ENCODE measurements around the gene EMD. TPM values are rescaled to one million over a fixed set of nuclear protein-coding genes. Genes with fewer than 3 reads are reported as not detected.

EMD gene
- polyA plus RNA-seq, 1 of the 3 experiments (the other 2 are of a cell fraction), result 68.0 TPM

DNA sequence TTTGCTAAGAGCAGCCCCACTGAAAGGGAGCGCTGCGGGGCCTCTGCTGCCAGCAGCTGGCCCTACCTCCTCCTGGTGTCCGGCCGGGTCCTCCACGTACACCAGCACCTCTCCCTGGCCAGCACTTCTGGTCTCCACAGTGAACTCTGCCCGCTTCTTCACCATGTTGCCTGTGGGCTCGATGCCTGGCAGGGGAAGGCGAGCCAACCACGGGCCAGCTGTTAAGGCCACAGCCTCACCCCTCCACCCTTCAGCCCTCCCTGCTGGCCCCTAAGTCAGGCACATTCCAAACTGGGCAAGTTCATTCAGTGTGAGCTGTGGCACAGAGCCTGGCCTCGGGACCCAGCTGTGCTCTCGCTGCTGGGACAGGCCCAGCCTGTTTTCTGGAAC lies 12.4 kb upstream of the EMD start (continued):
- TF ChIP-seq FOXM1 (IDR thresholded peaks at IDR 0.05; ENCODE audit: low read depth) (no peak), EZH2phosphoT487 (IDR thresholded peaks at IDR 0.05; ENCODE audit: borderline replicate concordance, low read depth) (no peak), RFX5 (IDR thresholded peaks at IDR 0.05; ENCODE audit: low read length) (no peak), RXRA (IDR thresholded peaks at IDR 0.05; ENCODE audit: borderline replicate concordance, low read depth) (no peak)
- TF ChIP-seq, protein P1, sequence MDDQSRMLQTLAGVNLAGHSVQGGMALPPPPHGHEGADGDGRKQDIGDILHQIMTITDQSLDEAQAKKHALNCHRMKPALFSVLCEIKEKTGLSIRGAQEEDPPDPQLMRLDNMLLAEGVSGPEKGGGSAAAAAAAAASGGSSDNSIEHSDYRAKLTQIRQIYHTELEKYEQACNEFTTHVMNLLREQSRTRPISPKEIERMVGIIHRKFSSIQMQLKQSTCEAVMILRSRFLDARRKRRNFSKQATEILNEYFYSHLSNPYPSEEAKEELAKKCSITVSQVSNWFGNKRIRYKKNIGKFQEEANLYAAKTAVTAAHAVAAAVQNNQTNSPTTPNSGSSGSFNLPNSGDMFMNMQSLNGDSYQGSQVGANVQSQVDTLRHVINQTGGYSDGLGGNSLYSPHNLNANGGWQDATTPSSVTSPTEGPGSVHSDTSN (IDR thresholded peaks at IDR 0.05), result no peak

DNA sequence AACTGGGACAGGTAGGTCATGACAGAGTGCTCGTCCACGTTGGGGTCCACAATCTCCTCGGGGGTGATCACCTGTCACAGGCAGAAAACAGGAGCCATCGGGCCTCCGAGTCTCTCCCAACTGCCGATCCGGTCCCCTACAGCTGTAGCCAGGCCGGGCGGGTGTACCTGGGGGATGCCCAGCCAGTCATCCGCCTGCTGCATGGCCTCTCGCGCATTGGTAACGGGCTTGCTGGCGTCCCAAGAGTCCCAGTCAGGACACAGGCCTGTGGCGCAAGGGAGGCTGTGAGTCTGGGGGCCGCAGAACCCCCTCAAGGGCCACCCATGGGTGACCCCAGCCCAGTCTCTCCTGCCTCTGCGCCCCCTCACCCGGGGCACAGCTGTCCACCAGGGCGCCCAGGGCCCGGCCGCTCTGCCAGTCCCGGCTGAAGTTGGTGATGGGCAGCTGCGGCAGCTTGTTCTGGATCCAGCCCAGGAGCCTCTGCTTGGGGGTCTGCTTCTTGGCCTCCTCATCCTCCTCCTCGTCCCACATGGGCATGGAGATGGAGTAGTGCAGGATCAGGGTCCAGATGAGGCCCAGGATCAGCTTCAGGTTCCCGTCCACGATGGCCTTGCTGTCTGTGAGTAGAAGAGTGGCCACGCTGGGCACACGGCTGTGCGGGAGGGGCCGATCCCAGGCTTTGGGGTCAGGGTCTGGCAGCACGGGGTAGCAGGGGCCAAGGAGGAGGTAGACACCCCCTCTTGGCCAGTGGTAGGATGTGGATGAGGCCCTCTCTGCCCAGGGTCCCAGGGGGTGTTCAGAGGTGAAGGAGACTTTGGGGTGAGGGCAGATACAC lies 11.4 kb upstream of the EMD start:
- H3K79me2 ChIP-seq (ENCODE audit: insufficient read depth), result peaks cover 94% of the 10 kb centered on the region
- H3K9me3 ChIP-seq, result no peaks in the 10 kb centered on the region
- peaks cover 14 to 35% of the 10 kb centered on the region in 2 experiments for H3K36me3 ChIP-seq (replicated peaks in 1 of 2; ENCODE audit: control insufficient read depth in 1 of 2, insufficient read depth in 2 of 2, low read length in 1 of 2)
- peak overlapping the region; percentile 52 to 61; a peak in 3 of 4 replicates for H3K4me3 ChIP-seq (ENCODE audit: low read depth in 2 of 2, low read length in 1 of 2)
- peak overlapping the region; percentile 87 to 98; a peak in 2 of 4 replicates for H3K27ac ChIP-seq (ENCODE audit: low read depth in 2 of 2, low read length in 1 of 2)
- no peaks in the 10 kb centered on the region for H3K9me2 ChIP-seq
- peak overlapping the region; percentile 92 for H3K9ac ChIP-seq
- 77% methylated on average over 22 of the region's 31 CpGs for WGBS (ENCODE audit: low lambda C conversion rate)
- H3K4me2 ChIP-seq, result peak overlapping the region; percentile 84
- H3K27me3 ChIP-seq (ENCODE audit: insufficient read depth), result no peaks in the 10 kb centered on the region
- TF ChIP-seq MEF2A (IDR thresholded peaks at IDR 0.05; ENCODE audit: borderline replicate concordance, low read depth), result no peak
- TF ChIP-seq EP300 (IDR thresholded peaks at IDR 0.05; ENCODE audit: borderline replicate concordance in 1 of 2, low read depth in 1 of 2, low read length in 1 of 2), result no peak
- TF ChIP-seq, protein P2, sequence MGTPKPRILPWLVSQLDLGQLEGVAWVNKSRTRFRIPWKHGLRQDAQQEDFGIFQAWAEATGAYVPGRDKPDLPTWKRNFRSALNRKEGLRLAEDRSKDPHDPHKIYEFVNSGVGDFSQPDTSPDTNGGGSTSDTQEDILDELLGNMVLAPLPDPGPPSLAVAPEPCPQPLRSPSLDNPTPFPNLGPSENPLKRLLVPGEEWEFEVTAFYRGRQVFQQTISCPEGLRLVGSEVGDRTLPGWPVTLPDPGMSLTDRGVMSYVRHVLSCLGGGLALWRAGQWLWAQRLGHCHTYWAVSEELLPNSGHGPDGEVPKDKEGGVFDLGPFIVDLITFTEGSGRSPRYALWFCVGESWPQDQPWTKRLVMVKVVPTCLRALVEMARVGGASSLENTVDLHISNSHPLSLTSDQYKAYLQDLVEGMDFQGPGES (IDR thresholded peaks at IDR 0.05; ENCODE audit: low read depth, low read length), result no peak
- TF ChIP-seq, protein P3, sequence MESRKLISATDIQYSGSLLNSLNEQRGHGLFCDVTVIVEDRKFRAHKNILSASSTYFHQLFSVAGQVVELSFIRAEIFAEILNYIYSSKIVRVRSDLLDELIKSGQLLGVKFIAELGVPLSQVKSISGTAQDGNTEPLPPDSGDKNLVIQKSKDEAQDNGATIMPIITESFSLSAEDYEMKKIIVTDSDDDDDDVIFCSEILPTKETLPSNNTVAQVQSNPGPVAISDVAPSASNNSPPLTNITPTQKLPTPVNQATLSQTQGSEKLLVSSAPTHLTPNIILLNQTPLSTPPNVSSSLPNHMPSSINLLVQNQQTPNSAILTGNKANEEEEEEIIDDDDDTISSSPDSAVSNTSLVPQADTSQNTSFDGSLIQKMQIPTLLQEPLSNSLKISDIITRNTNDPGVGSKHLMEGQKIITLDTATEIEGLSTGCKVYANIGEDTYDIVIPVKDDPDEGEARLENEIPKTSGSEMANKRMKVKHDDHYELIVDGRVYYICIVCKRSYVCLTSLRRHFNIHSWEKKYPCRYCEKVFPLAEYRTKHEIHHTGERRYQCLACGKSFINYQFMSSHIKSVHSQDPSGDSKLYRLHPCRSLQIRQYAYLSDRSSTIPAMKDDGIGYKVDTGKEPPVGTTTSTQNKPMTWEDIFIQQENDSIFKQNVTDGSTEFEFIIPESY (IDR thresholded peaks at IDR 0.05; ENCODE audit: borderline replicate concordance, low read depth), result no peak
- no peak for TF ChIP-seq SIN3A (IDR thresholded peaks at IDR 0.05; ENCODE audit: borderline replicate concordance, low read depth, low read length)
- no peak for TF ChIP-seq ELF1 (IDR thresholded peaks at IDR 0.05)
- no peak for TF ChIP-seq RCOR1 (IDR thresholded peaks at IDR 0.05; ENCODE audit: low read length)
- no peak for TF ChIP-seq RXRA (IDR thresholded peaks at IDR 0.05; ENCODE audit: borderline replicate concordance, low read depth)
- TF ChIP-seq TCF12 (IDR thresholded peaks at IDR 0.05), result no peak
- TF ChIP-seq EZH2phosphoT487 (IDR thresholded peaks at IDR 0.05; ENCODE audit: borderline replicate concordance, low read depth), result no peak
- no peak for TF ChIP-seq GATA2 (CRISPR knock-in tag; IDR thresholded peaks at IDR 0.05)
- no peak for TF ChIP-seq SMC3 (IDR thresholded peaks at IDR 0.05; ENCODE audit: low read depth, low read length)
- no peak for TF ChIP-seq USF1 (IDR thresholded peaks at IDR 0.05; ENCODE audit: borderline replicate concordance, low read depth)
- no peak for TF ChIP-seq MXI1 (IDR thresholded peaks at IDR 0.05; ENCODE audit: low read depth, low read length)
- no peak for TF ChIP-seq CHD2 (IDR thresholded peaks at IDR 0.05; ENCODE audit: low read length, partially characterized antibody)
- no peak for TF ChIP-seq FOXM1 (IDR thresholded peaks at IDR 0.05; ENCODE audit: low read depth)
- no peak for TF ChIP-seq FOXJ3 (CRISPR knock-in tag; IDR thresholded peaks at IDR 0.05)
- H2AFZ ChIP-seq (ENCODE audit: low read depth), result no peak overlapping the region
- peaks cover 9 to 17% of the 10 kb centered on the region in 2 experiments; a peak in 2 of 4 replicates for H3K4me1 ChIP-seq (ENCODE audit: control insufficient read depth in 1 of 2, insufficient read depth in 2 of 2, low read depth in 1 of 2, low read length in 1 of 2)
- no peak for DNase-seq
- H3F3A ChIP-seq (replicated peaks; ENCODE audit: insufficient read depth), result peaks cover 12% of the 10 kb centered on the region
- peaks cover 60% of the 10 kb centered on the region for H4K20me1 ChIP-seq (ENCODE audit: insufficient read depth)
- POLR2A ChIA-PET, result interaction anchor here (1.8 kb wide), 1 partner anchor 14 kb away, joined by 4 read pairs; no protein-coding TSS in a partner anchor
- CTCF ChIA-PET, result no interaction called here
